OCI-LY7 (cell line): ENCODE results near the gene STPG4.

Source experiments
- CTCF ChIP-seq: fragments of 200-600 bp; sonication (generic); conservative IDR thresholded peaks from 2 replicates; pipeline ENCODE4 v1.5.1; 2014; ENCODE audit warnings: mild to moderate bottlenecking, antibody characterized with exemption, low read length, moderate library complexity, mixed read lengths
- EZH2phosphoT487 ChIP-seq: fragments of 200-600 bp; sonication (generic); IDR thresholded peaks from 2 replicates; pipeline ENCODE4 v1.6.1; 2018; ENCODE audit warnings: low read depth, borderline replicate concordance, mild to moderate bottlenecking, mixed run types, antibody characterized with exemption, low read length, moderate library complexity, mixed read lengths

- TF ChIP-seq CTCF (no peak), EZH2phosphoT487 (no peak)
Measured at GRCh38 chr2:47204691-47205090, 49.6 kb upstream of the STPG4 start.
